K562 (cell line): Measurements from ENCODE around the gene SLA2. TPM values are rescaled to one million over a fixed set of nuclear protein-coding genes. Genes with fewer than 3 reads are reported as not detected.

ENCODE experiments used
- ATAC-seq: fragments of 200-7000 bp; cut with Tn5 transposase; 3 replicates; pipeline ENCODE4 v1.9.1; 2020; ENCODE audit warnings: moderate library complexity
- BruUV-seq: library from RNA; stranded (reverse); fragments of 400-500 nt; replicated peaks from 2 replicates; lab custom pipeline; 2021; lab: Mats Ljungman, UMichigan
- CTCF ChIA-PET: fragments of 300-600 bp; formaldehyde crosslinking; extraction: SDS; loops from one replicate; lab custom pipeline; 2021; ENCODE audit warnings: low intra/inter-chr PET ratio; lab: Yijun Ruan, JAX
- POLR2A ChIA-PET: fragments of 300-600, 350-650 bp; sonication (Branson Sonifier 250); formaldehyde crosslinking; extraction: SDS; loops from one replicate; lab custom pipeline; 2021; ENCODE audit warnings: antibody characterized with exemption, inconsistent platforms; lab: Yijun Ruan, JAX
- DNase-seq, 4 experiments: peaks; one replicate each; pipeline versions ENCODE4 v3.0.0 to v3.0.0-alpha.2; 2011 to 2018; ENCODE audit warnings: low spot score in 3 of 4, mixed read lengths in 3 of 4; ENCODE audit errors: extremely low read depth in 1 of 4
- FAIRE-seq: peaks from 2 replicates; lab custom pipeline; 2011; peaks lifted over from hg19 to GRCh38; lab: Jason Lieb, UNC
- H2AFZ ChIP-seq: 2 replicates; pipeline ENCODE4 v1.6.0; 2011; ENCODE audit warnings: low read depth, low read length, control low read depth, inconsistent platforms
- H3K27ac ChIP-seq: fragments of 200-600 bp; 3 replicates; pipeline ENCODE4 v1.8.0; 2011; ENCODE audit warnings: low read depth, mild to moderate bottlenecking, control low read depth, inconsistent platforms, low read length, moderate library complexity, mixed read lengths; ENCODE audit errors: extremely low read depth
- H3K27me3 ChIP-seq, 2 experiments: fragments of 300-600 bp in 1 of 2; 2 replicates in 1 of 2; 3 replicates in 1 of 2; pipeline versions ENCODE4 v1.6.0 to v1.8.0; 2011; ENCODE audit warnings: inconsistent platforms in 2 of 2, low read length in 2 of 2, mild to moderate bottlenecking in 1 of 2, mixed read lengths in 1 of 2, moderate library complexity in 1 of 2; ENCODE audit not compliant: control insufficient read depth in 2 of 2, insufficient read depth in 2 of 2
- H3K36me3 ChIP-seq: fragments of 300-600 bp; 3 replicates; pipeline ENCODE4 v1.8.0; 2011; ENCODE audit warnings: mild to moderate bottlenecking, low read length, inconsistent platforms; ENCODE audit not compliant: control insufficient read depth, insufficient read depth
- H3K4me1 ChIP-seq, 2 experiments: fragments of 200-600 bp in 1 of 2; replicated peaks in 1 of 2; 2 replicates in 1 of 2; 3 replicates in 1 of 2; pipeline versions ENCODE4 v1.5.1 to v1.8.0; 2011; ENCODE audit warnings: inconsistent platforms in 2 of 2, low read length in 2 of 2, mild to moderate bottlenecking in 1 of 2, mixed read lengths in 1 of 2, moderate library complexity in 1 of 2; ENCODE audit not compliant: control insufficient read depth in 2 of 2, insufficient read depth in 2 of 2
- H3K4me2 ChIP-seq: 2 replicates; pipeline ENCODE4 v1.6.1; 2011; ENCODE audit warnings: low read length, control low read depth, inconsistent platforms, mixed read lengths; ENCODE audit not compliant: insufficient read depth
- H3K4me3 ChIP-seq: fragments of 200-600 bp; sonication (generic), shearing (Covaris generic); 2 replicates; pipeline ENCODE4 v1.5.1; 2016; ENCODE audit warnings: control low read depth, inconsistent platforms
- H3K79me2 ChIP-seq: fragments of 200-600 bp; 3 replicates; pipeline ENCODE4 v1.8.0; 2011; ENCODE audit warnings: low read length, inconsistent platforms; ENCODE audit not compliant: control insufficient read depth, insufficient read depth
- H3K9ac ChIP-seq, 2 experiments: 2 replicates each; pipeline versions ENCODE4 v1.6.0 to v1.6.1; 2011; ENCODE audit warnings: low read depth in 2 of 2, low read length in 2 of 2, control low read depth in 1 of 2, inconsistent platforms in 1 of 2, mild to moderate bottlenecking in 1 of 2, mixed read lengths in 1 of 2; ENCODE audit not compliant: insufficient read depth in 1 of 2
- H3K9me1 ChIP-seq: one replicate; pipeline ENCODE4 v1.6.0; 2011; ENCODE audit warnings: inconsistent platforms, mild to moderate bottlenecking, low read length, moderate library complexity; ENCODE audit not compliant: control insufficient read depth, insufficient read depth
- H3K9me3 ChIP-seq: replicated peaks from 2 replicates; pipeline ENCODE4 v1.5.1; 2011; ENCODE audit warnings: low read depth, low read length, inconsistent platforms; ENCODE audit not compliant: control insufficient read depth, insufficient read depth
- H4K20me1 ChIP-seq: replicated peaks from 2 replicates; pipeline ENCODE4 v1.6.1; 2011; ENCODE audit warnings: low read length, inconsistent platforms, mixed read lengths; ENCODE audit not compliant: control insufficient read depth, insufficient read depth
- CEBPB ChIP-seq: fragments of 450-650 bp; IDR thresholded peaks from 2 replicates; pipeline ENCODE4 v1.6.1; 2016; ENCODE audit warnings: missing genetic modification characterization, missing compliant biosample characterization
- CEBPG ChIP-seq, 3 experiments: fragments of 200-800 bp in 1 of 3; sonication (Bioruptor generic) in 1 of 3; sonication (generic) in 1 of 3; formaldehyde crosslinking in 1 of 3; IDR thresholded peaks in 2 of 3; conservative IDR thresholded peaks in 1 of 3; 2 replicates each; pipeline versions ENCODE4 v1.6.1 to v1.8.0; 2016 to 2022; ENCODE audit warnings: missing compliant biosample characterization in 2 of 3, missing genetic modification characterization in 2 of 3, mild to moderate bottlenecking in 1 of 3, missing genetic modification reagents in 1 of 3
- DMBX1 ChIP-seq: fragments of 250-450 bp; sonication (Bioruptor Pico); IDR thresholded peaks from 2 replicates; pipeline ENCODE4 v1.8.0; 2022; ENCODE audit warnings: inconsistent platforms, mild to moderate bottlenecking, moderate library complexity, borderline replicate concordance
- E2F8 ChIP-seq: fragments of 450-650 bp; IDR thresholded peaks from 2 replicates; pipeline ENCODE4 v1.7.1; 2018; ENCODE audit warnings: mild to moderate bottlenecking, low read depth; ENCODE audit not compliant: partially characterized antibody
- ESRRA ChIP-seq: fragments of 450-650 bp; IDR thresholded peaks from 2 replicates; pipeline ENCODE4 v1.6.1; 2014; ENCODE audit warnings: low read depth, mild to moderate bottlenecking, moderate library complexity, borderline replicate concordance
- FIP1L1 ChIP-seq: fragments of 200-400 bp; formaldehyde crosslinking; IDR thresholded peaks from 2 replicates; pipeline ENCODE4 v1.6.1; 2018; ENCODE audit warnings: mild to moderate bottlenecking, low read depth, low read length; ENCODE audit not compliant: poor library complexity, severe bottlenecking
- PHF20 ChIP-seq: fragments of 450-650 bp; IDR thresholded peaks from 2 replicates; pipeline ENCODE4 v1.6.1; 2018; ENCODE audit not compliant: partially characterized antibody
- POLR2AphosphoS5 ChIP-seq: IDR thresholded peaks from 2 replicates; pipeline ENCODE4 v1.6.1; 2011; ENCODE audit warnings: mild to moderate bottlenecking, low read depth, low read length, moderate library complexity; ENCODE audit not compliant: control insufficient read depth, insufficient read depth
- PRPF4 ChIP-seq: fragments of 200-400 bp; formaldehyde crosslinking; IDR thresholded peaks from one replicate; pipeline ENCODE4 v1.6.1; 2017; ENCODE audit warnings: low read length, low read depth, mild to moderate bottlenecking; ENCODE audit not compliant: insufficient read depth, poor library complexity, severe bottlenecking
- SETDB1 ChIP-seq: IDR thresholded peaks from one replicate; pipeline ENCODE4 v1.6.1; 2012; ENCODE audit warnings: low read length, control low read depth, inconsistent platforms
- ZBTB8A ChIP-seq: fragments of 450-650 bp; IDR thresholded peaks from 2 replicates; pipeline ENCODE4 v1.6.1; 2018; ENCODE audit warnings: mild to moderate bottlenecking, moderate library complexity; ENCODE audit not compliant: partially characterized antibody
- ZNF174 ChIP-seq: fragments of 250-450 bp; sonication (Bioruptor Pico); IDR thresholded peaks from 2 replicates; pipeline ENCODE4 v1.4.0; 2020; ENCODE audit warnings: mild to moderate bottlenecking
- ZNF316 ChIP-seq: fragments of 450-650 bp; IDR thresholded peaks from 2 replicates; pipeline ENCODE4 v1.6.1; 2016
- ZNF512 ChIP-seq: IDR thresholded peaks from 2 replicates; pipeline ENCODE4 v1.6.1; 2016; ENCODE audit warnings: missing genetic modification characterization, missing compliant biosample characterization
- whole genome bisulfite sequencing: fragments of 100-300 bp; shearing (Covaris generic); methylation state at CpG from one replicate; pipeline ENCODE4 v1.1.6; 2016; ENCODE audit warnings: low coverage, mixed read lengths; ENCODE audit not compliant: insufficient coverage; ENCODE audit errors: missing lambda C conversion rate; 5-methylcytosine and 5-hydroxymethylcytosine counted together
- in situ Hi-C: fragments of 300-500 bp; cut with MboI; formaldehyde crosslinking; loops from 4 replicates; pipeline ENCODE4 v1.15.0; 2018; ENCODE audit warnings: inconsistent platforms, mixed read lengths
- intact Hi-C: fragments of 100-400 bp; cut with micrococcal nuclease; formaldehyde crosslinking; loops from 2 replicates; pipeline ENCODE4 v1.14.2; 2022
- polyA plus RNA-seq, 8 experiments: library from polyadenylated mRNA; depleted of rRNA in 4 of 8; stranded (reverse) in 5 of 8; unstranded in 3 of 8; fragments of >200 nt; fragmentation: Nextera tagmentation in 2 of 8; fragmentation: Illumina TruSeq in 1 of 8; extraction: Ambion mirVana in 2 of 8; extraction: Trizol in 1 of 8; gene quantifications; 2 replicates each; pipeline versions ENCODE4 v1.2.1 to v1.2.3, GENCODE V29; 2011 to 2014; ENCODE audit warnings: inconsistent platforms in 1 of 8, missing spikeins in 1 of 8
- total RNA-seq, 7 experiments: library from RNA; depleted of rRNA in 6 of 7; stranded (reverse); fragments of >200 nt in 6 of 7; fragmentation: Illumina TruSeq in 2 of 7; extraction: Trizol in 2 of 7; gene quantifications; 2 replicates each; pipeline versions ENCODE4 v1.2.1 to v1.2.3, GENCODE V29; 2011 to 2021; ENCODE audit warnings: low replicate concordance in 1 of 7

SLA2 gene
- total and polyA plus RNA-seq, 9 of the 15 experiments (the other 6 are each of a cell fraction or from before 2014, with no cell fraction given), result 0.07 TPM; not detected in 7

GRCh38 chr20:36606158-36607066, 39.6 kb downstream of the SLA2 start:
- intact Hi-C loops (no loop called here), in situ Hi-C loops (no loop called here)
- Histone ChIP-seq H3K27me3 (no peaks in the 10 kb centered on the region), H2AFZ (peak overlapping the region; percentile 90; the same call in 1 of the 2 replicates), H3K9ac (peak overlapping the region; percentile 94 to 97), H3K36me3 (peaks cover 37% of the 10 kb centered on the region), H3K4me1 (peaks cover 8 to 12% of the 10 kb centered on the region in 2 experiments), H3K9me3 (no peaks in the 10 kb centered on the region), H3K9me1 (no peaks in the 10 kb centered on the region), H3K4me2 (peak overlapping the region; percentile 94), H3K79me2 (peaks cover 31% of the 10 kb centered on the region), H3K4me3 (peak overlapping the region; percentile 98), H3K27ac (peak overlapping the region; percentile 89), H4K20me1 (peaks cover 7% of the 10 kb centered on the region; the same call in 1 of the 2 replicates)
- DNase-seq, result peak in 2 of 4 experiments; percentile 27 to 68
- TSS peak; percentile 57 for BruUV-seq
- no peak for ATAC-seq
- WGBS, result under 1% methylated on average over 31 of the region's 31 CpGs
- FAIRE-seq, result peak; percentile 82
- POLR2A ChIA-PET, result interaction anchor here (0.5 to 3.2 kb wide), 14 partner anchors 10 to 852 kb away, joined by 3 to 18 read pairs (median 4); partner anchors contain the start of gene DSN1
- CTCF ChIA-PET, result interaction anchor here (0.7 to 1.0 kb wide), 2 partner anchors 50 to 123 kb away, joined by 3 to 4 read pairs; no protein-coding TSS in a partner anchor
- TF ChIP-seq PRPF4 (no peak), ESRRA (peak; percentile 61; the same call in 1 of the 2 replicates), CEBPG (CRISPR knock-in tag; IDR thresholded peaks at IDR 0.05) (no peak), CEBPG (tag; conservative IDR thresholded peaks at IDR 0.05 in 1 of 2, IDR thresholded peaks at IDR 0.05 in 1 of 2) (no peak), PHF20 (no peak), SETDB1 (no peak), POLR2AphosphoS5 (0 out of 2 replicates have a peak, but pooled peaks have one; percentile 20), ZNF316 (peak; percentile 77), ZNF174 (no peak), FIP1L1 (no peak), CEBPB (peak; percentile 85), ZNF512 (tag) (no peak), ZBTB8A (no peak), DMBX1 (CRISPR knock-in tag) (no peak), E2F8 (no peak)
